GM18511 (cell line): ENCODE data around the gene SOX21.

ENCODE experiments used
- ATAC-seq: cut with Tn5 transposase; IDR thresholded peaks from one replicate; pipeline ENCODE4 v1.9.1; 2021; ENCODE audit warnings: mild to moderate bottlenecking, moderate library complexity; ENCODE audit not compliant: unreplicated experiment

SOX21 gene

GRCh38 chr13:94709001-94709834 lies 3.1 kb downstream of the SOX21 start:
- ATAC-seq = no peak

- no peak for ATAC-seq
Observed at GRCh38 chr13:94708031-94708859, 4.1 kb downstream of the SOX21 start.

DNA sequence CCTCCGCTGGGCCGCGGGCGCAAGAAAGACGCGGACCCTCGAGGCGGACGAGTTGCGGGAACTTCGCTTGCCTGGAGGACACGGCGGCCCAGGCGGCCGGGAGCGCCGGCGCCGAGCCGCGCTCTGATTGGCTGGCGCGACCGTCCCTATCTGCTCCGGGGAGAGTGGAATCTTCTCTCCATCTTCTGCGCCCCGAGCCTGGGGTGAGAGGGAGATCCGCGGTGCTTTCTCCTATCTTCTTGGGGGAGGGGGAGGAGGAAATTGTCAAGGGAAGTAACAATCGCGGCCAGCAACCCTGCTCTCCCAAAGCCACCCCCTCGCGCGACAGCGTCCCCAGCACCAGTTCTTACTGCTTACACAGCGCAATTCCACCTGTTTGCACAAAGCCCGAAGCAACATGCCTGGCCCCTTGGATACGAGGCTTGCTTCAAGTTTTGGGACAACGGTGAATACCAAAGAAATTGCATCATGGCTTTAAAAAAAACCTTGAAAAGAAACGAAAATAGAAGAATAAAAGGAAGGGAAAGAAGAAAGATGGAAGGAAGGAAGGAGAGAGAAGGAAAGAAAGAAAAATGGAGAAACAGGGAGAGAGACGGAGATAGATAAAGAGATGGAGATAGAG lies 4.8 kb downstream of the SOX21 start:
- no peak for ATAC-seq

DNA sequence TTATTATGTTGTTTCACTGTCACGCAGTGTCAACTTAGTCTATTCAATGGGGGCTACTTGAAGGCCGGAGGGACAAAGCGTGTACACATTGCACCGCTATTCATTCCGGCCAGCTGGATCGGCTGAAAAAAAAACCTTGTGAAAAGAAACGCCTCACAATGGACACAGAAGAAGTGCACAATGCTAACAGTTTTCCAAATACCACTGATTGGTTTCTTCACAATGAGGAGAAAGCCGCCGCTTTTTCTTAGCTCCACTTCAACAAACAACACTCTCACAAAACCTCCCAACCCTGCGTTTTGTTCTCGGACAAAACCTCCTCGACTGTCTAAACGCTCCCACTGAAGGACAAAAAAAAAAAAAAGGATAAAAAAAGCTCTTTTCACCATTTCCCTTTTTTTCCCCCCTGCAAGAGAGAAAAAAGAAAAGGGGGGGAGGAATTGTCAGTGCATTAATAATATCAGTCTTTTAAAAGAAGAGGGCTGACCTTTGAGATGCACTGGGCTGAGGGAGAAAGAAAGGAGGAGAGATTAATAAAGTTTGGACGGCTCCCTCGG lies 5.4 kb downstream of the SOX21 start:
- ATAC-seq = no peak

DNA sequence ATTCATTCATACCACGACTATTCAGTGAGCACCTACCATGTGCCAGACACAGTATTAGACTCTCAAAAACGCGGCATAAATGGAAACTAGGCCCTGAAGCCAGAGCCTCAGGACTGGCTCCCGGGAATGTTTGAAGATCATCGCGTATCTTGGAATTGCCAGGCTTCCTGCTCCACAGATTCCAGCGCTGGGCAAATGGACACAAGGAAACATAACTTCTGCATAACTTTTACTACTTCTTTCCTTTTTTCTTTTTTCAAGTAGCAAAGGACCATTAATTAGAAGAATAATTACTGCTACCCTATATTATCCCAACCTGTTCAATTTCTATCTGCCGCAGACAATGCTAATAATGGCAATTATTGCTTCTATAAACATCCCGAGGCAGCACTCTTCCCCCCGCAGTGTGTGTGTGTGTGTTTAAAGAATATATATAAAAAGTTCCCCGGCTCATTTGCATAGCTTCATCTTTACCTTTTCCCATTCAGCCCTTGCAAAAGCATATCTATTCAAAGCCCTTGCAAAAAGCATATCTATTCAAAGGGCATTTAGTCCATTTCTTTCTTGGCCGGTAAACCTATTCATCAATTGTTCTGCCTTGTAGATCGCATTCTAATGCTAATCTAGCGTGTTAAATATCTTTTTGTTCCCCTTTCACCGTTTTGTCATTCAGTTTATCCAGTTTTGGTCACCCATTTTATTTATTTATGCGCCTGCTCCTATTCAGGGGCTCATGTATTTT lies 6.1 kb downstream of the SOX21 start:
- no peak for ATAC-seq

- ATAC-seq = no peak
Observed at GRCh38 chr13:94705081-94706030, 7.0 kb downstream of the SOX21 start.

GRCh38 chr13:94704377-94705080 lies 7.8 kb downstream of the SOX21 start:
- ATAC-seq = no peak

DNA sequence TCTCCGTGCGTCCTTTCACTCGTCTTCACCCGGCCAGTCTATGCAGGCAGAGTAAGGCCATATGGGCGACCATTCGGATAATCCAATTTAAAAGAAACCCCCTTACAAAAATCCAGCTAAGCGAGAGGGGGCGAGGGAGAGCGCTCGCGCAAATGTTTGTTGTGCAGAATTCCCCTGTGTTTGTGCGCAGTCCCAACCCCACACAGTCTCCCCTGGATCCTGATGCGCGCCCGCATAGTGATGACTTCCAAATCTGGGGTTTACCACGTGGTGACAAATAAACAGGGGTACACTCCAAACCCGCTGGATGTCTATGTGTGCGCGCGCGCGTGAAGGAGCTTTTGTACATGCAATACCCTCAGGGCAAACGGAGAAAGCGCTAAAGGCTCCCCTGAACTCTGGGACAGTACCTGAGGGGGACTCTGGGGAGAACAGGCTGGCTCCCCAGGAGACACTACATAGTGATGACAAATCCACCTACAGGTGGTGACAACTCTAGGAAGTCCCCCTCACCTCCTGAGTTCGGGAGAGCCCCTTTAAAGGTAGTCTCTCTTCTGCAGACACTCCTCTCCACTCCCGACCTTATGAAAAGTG lies 8.5 kb downstream of the SOX21 start:
- no peak for ATAC-seq

DNA sequence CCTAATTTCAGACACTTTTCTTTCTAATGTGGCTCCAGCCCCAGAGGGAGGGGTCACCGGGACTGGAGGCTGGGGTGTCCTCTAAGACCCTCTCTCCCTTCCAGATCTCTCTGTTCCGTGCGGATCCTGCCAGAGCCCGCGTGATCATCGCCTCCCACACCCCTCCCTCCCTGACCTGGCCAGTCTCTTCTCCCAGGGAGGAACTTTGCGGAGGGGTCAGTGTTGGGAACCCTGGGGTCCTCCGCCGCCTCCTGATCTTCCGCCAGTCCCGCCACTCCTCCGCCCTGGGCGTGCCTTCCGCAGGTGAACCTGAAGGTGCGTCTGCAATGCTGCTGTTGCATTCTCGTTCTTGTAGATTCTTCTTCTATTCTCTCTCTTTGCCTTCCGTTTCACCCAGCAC lies 9.1 kb downstream of the SOX21 start:
- ATAC-seq = no peak

- no peak for ATAC-seq
Observed at GRCh38 chr13:94702181-94703041, 9.9 kb downstream of the SOX21 start.

DNA sequence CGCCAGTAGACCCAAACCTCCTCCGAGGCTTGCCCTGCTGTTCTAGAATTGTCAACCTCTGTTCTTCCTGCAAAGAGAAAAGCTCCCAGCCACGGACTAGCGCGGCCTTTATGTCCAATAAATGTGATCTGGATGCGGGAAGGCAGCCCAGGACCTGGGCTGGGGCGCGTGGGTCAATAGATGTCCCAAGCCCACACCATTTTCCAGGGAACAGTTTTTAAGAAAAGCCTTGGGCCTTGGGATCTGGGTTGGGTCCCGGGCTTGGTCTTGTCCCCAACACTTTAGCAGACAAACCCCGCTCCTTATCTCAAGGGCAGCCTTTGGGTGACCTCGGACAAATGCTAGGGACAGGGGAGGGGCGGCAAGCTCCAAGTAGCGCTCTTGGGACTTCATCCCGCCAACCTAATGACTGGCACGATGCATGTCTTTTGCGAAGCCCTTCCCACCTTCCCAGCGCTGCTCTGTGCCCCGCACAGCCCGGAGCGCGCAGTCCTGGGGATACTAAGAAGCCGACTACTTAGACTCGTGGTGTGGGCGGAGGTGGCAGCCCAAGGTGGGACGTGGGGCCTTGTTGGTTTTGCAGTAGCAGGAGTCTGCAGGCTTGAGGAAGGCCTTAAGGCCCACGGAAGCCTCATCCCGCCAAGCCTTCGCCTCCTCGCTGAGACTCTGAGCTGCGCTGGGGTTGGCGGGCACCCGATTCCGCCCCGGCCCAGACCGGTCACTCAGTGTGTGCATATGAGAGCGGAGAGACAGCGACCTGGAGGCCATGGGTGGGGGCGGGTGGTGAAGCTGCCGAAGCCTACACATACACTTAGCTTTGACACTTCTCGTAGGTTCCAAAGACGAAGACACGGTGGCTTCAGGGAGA lies 10.8 kb downstream of the SOX21 start:
- ATAC-seq = no peak

- ATAC-seq = no peak
Observed at GRCh38 chr13:94700536-94700935, 11.8 kb downstream of the SOX21 start.

GRCh38 chr13:94700051-94700535 lies 12.3 kb downstream of the SOX21 start:
- ATAC-seq = no peak

DNA sequence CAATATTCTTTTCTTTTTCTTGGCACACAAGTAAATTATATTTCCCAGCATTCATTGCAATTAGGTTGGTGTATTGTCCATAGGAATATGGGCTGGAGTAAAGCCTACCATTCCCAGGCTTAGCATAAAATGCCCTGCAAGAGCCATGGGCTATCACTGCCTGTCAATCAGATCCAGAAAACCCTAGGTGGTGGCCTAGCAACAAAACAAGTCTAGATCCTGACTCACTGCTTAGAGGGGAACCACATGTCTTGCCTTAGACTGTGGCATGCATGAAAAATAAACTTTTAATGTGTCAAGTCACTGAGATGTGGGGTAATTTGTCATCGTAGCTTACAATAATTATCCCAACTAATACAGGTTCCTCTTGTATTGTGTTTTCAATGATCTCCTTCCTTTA lies 16.2 kb downstream of the SOX21 start:
- no peak for ATAC-seq

DNA sequence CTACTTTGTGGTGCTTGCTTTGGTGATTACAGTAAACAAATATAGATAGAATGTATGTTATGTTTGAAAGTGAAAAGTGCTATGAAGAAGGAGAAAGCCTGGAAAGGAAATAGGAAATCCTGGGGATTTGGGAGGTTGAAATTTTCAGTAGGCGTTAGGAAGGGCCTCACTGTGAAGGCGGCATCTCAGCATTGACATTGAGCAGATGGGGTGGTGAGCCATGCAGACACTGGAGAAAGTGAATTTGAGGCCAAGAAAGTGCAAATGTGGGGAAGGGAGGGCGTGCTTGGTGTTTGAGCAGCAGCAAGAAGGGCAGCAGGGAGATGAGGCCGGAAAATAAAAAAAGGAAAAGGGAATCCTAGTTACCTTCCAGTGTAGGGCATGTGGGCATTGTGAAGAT lies 20.3 kb downstream of the SOX21 start:
- ATAC-seq = no peak

GRCh38 chr13:94683409-94683808 lies 28.9 kb downstream of the SOX21 start:
- ATAC-seq = no peak
